Activated T-cell treated with anti-CD3 and anti-CD28 coated beads, Interleukin-2, amount 50 U/mL, for 24 hours (primary cell): Measurements from ENCODE around the gene PYGM.

ENCODE experiments used
- DNase-seq: peaks from one replicate; pipeline ENCODE4 v3.0.0-alpha.2; 2020
- H3K27ac Mint-ChIP-seq: 2 replicates; pipeline ENCODE4 v1.8.0; 2020; ENCODE audit warnings: mild to moderate bottlenecking, mixed read lengths
- H3K27me3 Mint-ChIP-seq: 2 replicates; pipeline ENCODE4 v1.8.0; 2020; ENCODE audit warnings: mixed read lengths
- H3K36me3 Mint-ChIP-seq: 2 replicates; pipeline ENCODE4 v1.8.0; 2020; ENCODE audit warnings: low read depth, mixed read lengths
- H3K4me1 Mint-ChIP-seq: 2 replicates; pipeline ENCODE4 v1.8.0; 2020; ENCODE audit warnings: low read depth, mixed read lengths
- H3K4me3 Mint-ChIP-seq: 2 replicates; pipeline ENCODE4 v1.8.0; 2020; ENCODE audit warnings: mild to moderate bottlenecking, moderate library complexity, mixed read lengths
- H3K9me3 Mint-ChIP-seq: 2 replicates; pipeline ENCODE4 v1.8.0; 2020; ENCODE audit warnings: mixed read lengths

Gene PYGM

GRCh38 chr11:64755681-64756361 lies 4.0 kb downstream of the PYGM start:
- H3K27me3 Mint-ChIP-seq, result no peaks in the 10 kb centered on the region

GRCh38 chr11:64754919-64755662 lies 4.7 kb downstream of the PYGM start:
- peaks cover 22% of the 10 kb centered on the region for H3K4me1 Mint-ChIP-seq
- DNase-seq, result no peak
- H3K27me3 Mint-ChIP-seq, result no peaks in the 10 kb centered on the region
- no peak overlapping the region for H3K27ac Mint-ChIP-seq
- peaks cover 41% of the 10 kb centered on the region for H3K36me3 Mint-ChIP-seq
- no peak overlapping the region for H3K4me3 Mint-ChIP-seq
- no peaks in the 10 kb centered on the region for H3K9me3 Mint-ChIP-seq

More at GRCh38 chr11:64755681-64756361, 4.0 kb downstream of the PYGM start:
- DNase-seq, result no peak
- peaks cover 38% of the 10 kb centered on the region for H3K36me3 Mint-ChIP-seq
- no peak overlapping the region for H3K4me3 Mint-ChIP-seq
- no peaks in the 10 kb centered on the region for H3K9me3 Mint-ChIP-seq
- peaks cover 21% of the 10 kb centered on the region for H3K4me1 Mint-ChIP-seq
- peak overlapping the region; percentile 22 for H3K27ac Mint-ChIP-seq

DNA sequence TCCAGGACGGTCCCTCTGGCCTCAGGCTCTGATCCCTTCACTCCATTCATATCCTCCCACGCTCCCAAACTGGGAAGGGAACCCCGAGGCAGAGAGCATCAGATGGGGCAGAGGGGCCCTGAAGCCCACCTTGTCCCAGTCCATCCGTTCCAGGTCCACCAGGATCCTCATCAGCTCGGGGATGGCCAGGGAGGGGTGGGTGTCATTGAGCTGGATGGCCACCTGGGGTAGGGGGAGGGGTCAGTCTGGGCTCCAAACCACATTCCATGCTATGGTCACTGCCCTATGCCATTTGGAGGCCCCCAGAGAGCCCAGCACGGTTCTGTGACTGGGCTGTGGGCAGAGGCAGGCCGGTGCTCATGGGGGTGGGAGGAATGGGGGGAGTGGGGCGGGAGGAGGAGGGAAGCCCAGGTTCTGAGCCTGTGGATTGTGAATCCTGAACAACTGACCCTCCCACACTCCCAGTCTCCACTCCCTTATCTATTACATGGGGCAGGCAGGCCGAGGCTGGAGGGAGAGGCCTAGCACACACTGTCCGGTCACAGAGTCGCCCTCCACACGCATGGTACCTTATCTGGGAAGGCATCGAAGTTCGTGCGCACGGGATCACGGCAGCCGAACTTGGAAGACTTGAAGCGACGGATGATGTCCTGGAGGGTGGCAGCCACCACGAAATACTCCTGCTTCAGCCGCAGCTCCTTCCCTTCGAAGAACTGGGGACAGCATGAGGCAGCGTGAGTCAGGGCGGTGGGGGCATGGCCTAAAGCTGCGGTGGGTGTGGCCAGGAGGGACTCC lies 5.5 kb downstream of the PYGM start:
- Mint-ChIP-seq H3K36me3 (peaks cover 39% of the 10 kb centered on the region), H3K4me3 (no peak overlapping the region), H3K27me3 (no peaks in the 10 kb centered on the region), H3K27ac (peak overlapping the region; percentile 47), H3K9me3 (no peaks in the 10 kb centered on the region), H3K4me1 (peaks cover 15% of the 10 kb centered on the region)
- no peak for DNase-seq

- H3K27ac Mint-ChIP-seq, result peak overlapping the region; percentile 47
- H3K36me3 Mint-ChIP-seq, result peaks cover 39% of the 10 kb centered on the region
- no peaks in the 10 kb centered on the region for H3K27me3 Mint-ChIP-seq
- H3K4me1 Mint-ChIP-seq, result peaks cover 13% of the 10 kb centered on the region
- no peak for DNase-seq
- no peak overlapping the region for H3K4me3 Mint-ChIP-seq
- no peaks in the 10 kb centered on the region for H3K9me3 Mint-ChIP-seq
These were observed 6.2 kb downstream of the PYGM start for GRCh38 chr11:64753380-64754123.

- H3K4me3 Mint-ChIP-seq, result no peak overlapping the region
- no peaks in the 10 kb centered on the region for H3K27me3 Mint-ChIP-seq
- no peak for DNase-seq
- peaks cover 13% of the 10 kb centered on the region for H3K4me1 Mint-ChIP-seq
- H3K27ac Mint-ChIP-seq, result peak overlapping the region; percentile 22
- H3K36me3 Mint-ChIP-seq, result peaks cover 39% of the 10 kb centered on the region
- no peaks in the 10 kb centered on the region for H3K9me3 Mint-ChIP-seq
These were observed 6.8 kb downstream of the PYGM start for GRCh38 chr11:64753019-64753379.

DNA sequence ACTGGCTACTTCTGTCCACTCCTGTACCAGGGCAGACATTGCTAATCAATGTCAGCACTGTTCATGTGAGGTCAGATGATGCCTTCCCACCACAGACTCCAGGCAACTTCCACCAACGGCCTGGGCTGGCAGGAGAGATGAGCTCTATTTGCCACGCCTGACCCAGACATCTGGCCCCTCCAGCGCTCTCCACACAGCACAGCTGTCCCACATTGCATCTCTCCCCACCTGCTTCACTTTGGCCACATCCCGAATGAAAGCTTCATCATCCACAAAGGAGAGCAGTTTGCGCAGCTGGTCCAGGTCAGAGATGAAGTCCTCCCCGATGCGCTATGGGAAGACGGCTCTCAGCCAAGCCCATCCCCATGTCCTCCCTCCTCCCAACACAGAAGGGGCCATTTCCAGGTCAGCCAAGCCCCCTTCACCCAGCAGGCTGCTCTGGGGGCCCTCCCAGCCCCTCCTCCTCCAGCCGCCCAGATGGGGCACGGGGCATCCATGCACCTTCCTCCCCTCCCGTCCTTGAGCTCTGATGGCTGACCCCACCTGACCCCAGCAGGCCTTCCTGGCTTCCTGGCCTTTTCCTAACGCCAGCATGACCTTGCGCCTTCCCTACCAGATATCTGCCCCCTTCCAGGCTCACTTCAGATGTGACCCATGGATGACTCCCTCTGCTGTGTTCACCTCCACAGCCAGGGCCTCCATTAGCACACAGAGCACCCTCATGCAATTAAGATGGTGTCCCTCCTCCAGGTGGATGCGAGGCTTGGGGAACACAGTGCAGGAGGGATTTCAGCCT lies 7.4 kb downstream of the PYGM start:
- H3K9me3 Mint-ChIP-seq, result no peaks in the 10 kb centered on the region
- H3K4me1 Mint-ChIP-seq, result peaks cover 13% of the 10 kb centered on the region
- H3K27ac Mint-ChIP-seq, result peak overlapping the region; percentile 69
- H3K4me3 Mint-ChIP-seq, result no peak overlapping the region
- no peak for DNase-seq
- peaks cover 38% of the 10 kb centered on the region for H3K36me3 Mint-ChIP-seq
- no peaks in the 10 kb centered on the region for H3K27me3 Mint-ChIP-seq

DNA sequence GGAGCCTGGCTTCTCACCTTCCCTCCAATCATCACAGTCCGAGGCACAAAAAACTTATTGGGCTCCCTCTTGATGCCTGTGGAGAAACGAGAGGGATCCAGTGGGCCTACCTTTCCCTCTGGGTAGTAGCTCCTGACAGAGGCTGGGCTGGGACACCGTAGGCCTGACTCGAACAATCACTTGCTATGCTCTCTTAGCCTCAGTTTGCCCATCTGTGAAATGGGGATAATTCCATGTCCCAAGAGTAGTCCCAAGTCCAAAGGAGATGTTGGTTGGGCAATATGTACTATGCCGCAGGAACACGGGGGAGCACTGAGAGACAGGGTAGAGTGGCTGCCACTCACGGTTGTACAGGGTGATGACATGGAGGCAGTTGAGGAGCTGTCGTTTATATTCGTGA lies 8.2 kb downstream of the PYGM start:
- H3K4me3 Mint-ChIP-seq, result no peak overlapping the region
- H3K9me3 Mint-ChIP-seq, result no peaks in the 10 kb centered on the region
- H3K4me1 Mint-ChIP-seq, result peaks cover 13% of the 10 kb centered on the region
- no peak for DNase-seq
- no peak overlapping the region for H3K27ac Mint-ChIP-seq
- peaks cover 35% of the 10 kb centered on the region for H3K36me3 Mint-ChIP-seq
- H3K27me3 Mint-ChIP-seq, result no peaks in the 10 kb centered on the region

DNA sequence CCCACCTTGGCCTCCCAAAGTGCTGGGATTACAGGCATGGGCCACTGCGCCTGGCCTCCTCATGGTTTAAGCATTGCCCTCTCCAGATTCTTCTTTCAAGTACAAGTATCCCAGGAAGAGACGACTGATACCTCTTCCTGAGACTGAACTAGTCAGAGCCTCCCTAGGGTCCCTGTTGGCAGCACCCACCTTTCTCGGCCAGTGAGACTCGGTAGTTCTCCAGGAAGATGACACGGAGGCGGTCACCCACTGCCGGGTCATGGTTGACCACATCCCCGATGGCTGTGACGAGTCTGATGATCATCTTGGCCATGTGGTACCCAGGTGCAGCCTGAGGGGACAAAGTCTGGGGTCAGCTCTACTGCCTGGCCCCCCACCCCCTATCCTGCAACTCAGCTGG lies 8.6 kb downstream of the PYGM start:
- Mint-ChIP-seq H3K27me3 (no peaks in the 10 kb centered on the region), H3K36me3 (peaks cover 35% of the 10 kb centered on the region), H3K4me3 (no peak overlapping the region), H3K27ac (peak overlapping the region; percentile 18), H3K9me3 (no peaks in the 10 kb centered on the region), H3K4me1 (peaks cover 15% of the 10 kb centered on the region)
- DNase-seq, result no peak

DNA sequence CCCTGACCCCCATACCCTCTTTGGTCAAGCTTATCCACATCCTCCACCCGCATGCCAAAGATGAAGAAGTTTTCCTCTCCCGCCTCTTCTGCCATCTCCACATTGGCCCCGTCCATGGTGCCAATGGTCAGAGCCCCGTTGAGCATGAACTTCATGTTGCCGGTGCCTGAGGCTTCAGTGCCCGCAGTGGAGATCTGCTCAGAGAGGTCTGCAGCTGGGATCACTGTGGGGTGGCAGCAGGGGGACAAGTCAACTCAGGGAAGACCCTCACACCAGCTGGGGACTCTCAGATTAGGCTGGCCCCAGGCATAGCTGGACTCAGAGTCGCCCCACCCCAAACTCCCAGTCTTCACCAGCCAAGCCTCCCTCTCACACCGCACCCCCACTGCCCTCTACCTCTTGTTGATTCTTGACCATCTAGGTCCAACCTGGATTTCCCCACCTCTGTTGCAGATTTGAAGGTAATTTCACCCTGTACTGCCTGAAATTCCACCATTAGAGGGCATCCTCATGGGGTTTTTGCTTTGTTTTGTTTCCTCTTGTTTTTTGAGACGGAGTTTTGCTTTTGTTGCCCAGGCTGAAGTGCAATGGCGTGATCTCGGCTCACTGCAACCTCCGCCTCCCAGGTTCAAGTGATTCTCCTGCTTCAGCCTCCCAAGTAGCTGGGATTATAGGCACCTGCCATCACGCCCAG lies 9.3 kb downstream of the PYGM start:
- DNase-seq, result no peak
- H3K27me3 Mint-ChIP-seq, result no peaks in the 10 kb centered on the region
- H3K27ac Mint-ChIP-seq, result peak overlapping the region; percentile 22
- peaks cover 18% of the 10 kb centered on the region for H3K4me1 Mint-ChIP-seq
- H3K4me3 Mint-ChIP-seq, result no peak overlapping the region
- no peaks in the 10 kb centered on the region for H3K9me3 Mint-ChIP-seq
- peaks cover 35% of the 10 kb centered on the region for H3K36me3 Mint-ChIP-seq

DNA sequence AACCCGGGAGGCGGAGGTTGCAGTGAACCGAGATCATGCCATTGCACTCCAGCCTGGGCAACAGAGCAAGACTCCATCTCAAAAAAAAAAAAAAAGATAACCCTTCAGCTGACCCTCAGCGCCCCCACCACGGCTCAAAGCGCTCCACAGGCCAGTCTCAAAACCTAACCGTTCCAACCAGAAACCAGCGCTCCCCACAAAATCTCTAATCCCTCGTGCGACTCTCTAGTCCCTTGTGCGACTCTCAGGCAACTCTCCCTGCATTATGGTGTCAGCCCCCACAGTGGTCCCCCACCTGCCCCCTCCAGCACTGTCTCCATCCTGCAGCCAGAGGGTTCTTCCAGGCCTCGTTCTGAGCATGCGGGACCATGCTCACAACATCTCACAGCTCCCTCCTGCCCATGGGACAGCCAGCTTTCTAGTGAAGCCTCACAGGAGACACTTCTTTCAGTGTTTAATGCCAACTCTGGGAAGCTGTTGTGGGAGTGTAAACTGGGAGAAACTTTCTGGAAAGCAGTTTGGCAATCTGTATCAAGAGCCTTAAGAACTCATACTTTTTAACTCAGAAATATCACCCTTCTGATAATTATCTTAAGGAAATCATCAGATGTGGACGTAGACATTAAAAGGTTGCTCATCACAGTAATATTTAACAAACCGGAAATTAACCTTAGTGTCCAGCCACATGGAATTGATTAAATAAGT lies 11.7 kb downstream of the PYGM start:
- H3K27me3 Mint-ChIP-seq, result peaks cover 7% of the 10 kb centered on the region
- no peak overlapping the region for H3K4me3 Mint-ChIP-seq
- peaks cover 27% of the 10 kb centered on the region for H3K36me3 Mint-ChIP-seq

GRCh38 chr11:64746486-64746885 lies 13.3 kb downstream of the PYGM start:
- Mint-ChIP-seq H3K27me3 (peaks cover 7% of the 10 kb centered on the region), H3K36me3 (peaks cover 15% of the 10 kb centered on the region), H3K4me1 (peaks cover 38% of the 10 kb centered on the region), H3K9me3 (no peaks in the 10 kb centered on the region), H3K27ac (no peak overlapping the region), H3K4me3 (no peak overlapping the region)
- no peak for DNase-seq

More for the DNA sequence above, 11.7 kb downstream of the PYGM start:
- H3K4me1 Mint-ChIP-seq, result peaks cover 31% of the 10 kb centered on the region
- DNase-seq, result no peak
- H3K9me3 Mint-ChIP-seq, result no peaks in the 10 kb centered on the region
- H3K27ac Mint-ChIP-seq, result peak overlapping the region; percentile 76

- Mint-ChIP-seq H3K36me3 (peaks cover 8% of the 10 kb centered on the region), H3K4me1 (peaks cover 37% of the 10 kb centered on the region), H3K27me3 (peaks cover 7% of the 10 kb centered on the region), H3K27ac (peak overlapping the region; percentile 79), H3K4me3 (peak overlapping the region; percentile 71), H3K9me3 (no peaks in the 10 kb centered on the region)
- peak; percentile 81 for DNase-seq
These were observed 14.0 kb downstream of the PYGM start for GRCh38 chr11:64745521-64746328.
